GDM1 (cell line): ENCODE measurements around the gene RPS6KB2.
"Not testable (repeated sequence)": the region's sequence is repeated elsewhere in the genome, so short reads cannot be mapped to it uniquely, and the experiment has no call there.

Source experiments
- DNase-seq: peaks from one replicate; lab custom pipeline; 2025; lab: John Stamatoyannopoulos, UW

RPS6KB2 gene

GRCh38 chr11:67397986-67398660 is 30.2 kb upstream of the RPS6KB2 start:
- no peak for DNase-seq

GRCh38 chr11:67398661-67399563 is 29.4 kb upstream of the RPS6KB2 start:
- DNase-seq: no peak

GRCh38 chr11:67400251-67400941 is 27.9 kb upstream of the RPS6KB2 start:
- DNase-seq: no peak

- no peak for DNase-seq
These were observed 27.3 kb upstream of the RPS6KB2 start for GRCh38 chr11:67400942-67401494.

GRCh38 chr11:67401495-67402191 is 26.7 kb upstream of the RPS6KB2 start, which contains the start of gene PPP1CA:
TSS of gene PPP1CA (minus strand) at chr11:67401858. CDS start at chr11:67401782, 76 bp downstream.
- DNase-seq: peak; percentile 88

GRCh38 chr11:67402192-67402839 is 26.0 kb upstream of the RPS6KB2 start:
- DNase-seq: not testable (repeated sequence)

- DNase-seq: not testable (repeated sequence)
These were observed 25.2 kb upstream of the RPS6KB2 start for GRCh38 chr11:67403085-67403484.

GRCh38 chr11:67404515-67405195 is 23.6 kb upstream of the RPS6KB2 start:
- DNase-seq: no peak

GRCh38 chr11:67405196-67405567 is 23.1 kb upstream of the RPS6KB2 start:
- DNase-seq: no peak

- no peak for DNase-seq
These were observed 22.5 kb upstream of the RPS6KB2 start for GRCh38 chr11:67405688-67406339.

- no peak for DNase-seq
These were observed 21.8 kb upstream of the RPS6KB2 start for GRCh38 chr11:67406420-67406968.

- DNase-seq: no peak
These were observed 21.2 kb upstream of the RPS6KB2 start for GRCh38 chr11:67406969-67407687.

GRCh38 chr11:67407688-67408163 is 20.6 kb upstream of the RPS6KB2 start:
- no peak for DNase-seq

GRCh38 chr11:67408437-67409200 is 19.7 kb upstream of the RPS6KB2 start:
- no peak for DNase-seq

- DNase-seq: peak; percentile 70
These were observed 19.0 kb upstream of the RPS6KB2 start for GRCh38 chr11:67409261-67409666.

GRCh38 chr11:67409781-67410368 is 18.4 kb upstream of the RPS6KB2 start:
- DNase-seq: no peak

GRCh38 chr11:67410369-67410831 is 17.9 kb upstream of the RPS6KB2 start:
- DNase-seq: no peak
